Esophagus muscularis mucosa (tissue), 4 donors: ENCODE measurements around the gene GRIA4. TPM values are rescaled to one million over a fixed set of nuclear protein-coding genes. Genes with fewer than 3 reads are reported as not detected.
"Not testable (repeated sequence)": the region's sequence is repeated elsewhere in the genome, so short reads cannot be mapped to it uniquely, and the experiment has no call there.

Source experiments
- DNase-seq: peaks from one replicate; pipeline ENCODE4 v3.0.0-alpha.2; 2017; ENCODE audit errors: extremely low spot score
- H3K27ac ChIP-seq, 4 donors: fragments of 200-600 bp; sonication (generic); replicated peaks in 1 of 4; 1 replicate in 3 of 4; 2 replicates in 1 of 4; pipeline ENCODE4 v1.5.1; 2016 to 2019; ENCODE audit warnings: mild to moderate bottlenecking in 1 of 4
- H3K27me3 ChIP-seq, 4 donors: fragments of 200-600 bp; sonication (generic); one replicate each; pipeline versions ENCODE4 v1.5.1 to v1.6.0; 2016 to 2019
- H3K36me3 ChIP-seq, 4 donors: fragments of 200-600 bp; sonication (generic); one replicate each; pipeline ENCODE4 v1.5.1; 2016 to 2019
- H3K4me1 ChIP-seq, 4 donors: fragments of 200-600 bp; sonication (generic); one replicate each; pipeline ENCODE4 v1.5.1; 2016 to 2019
- H3K4me3 ChIP-seq, 4 donors: fragments of 200-600 bp; sonication (generic); 1 replicate in 2 of 4; 2 replicates in 2 of 4; pipeline ENCODE4 v1.5.1; 2016 to 2019; ENCODE audit warnings: mild to moderate bottlenecking in 4 of 4, moderate library complexity in 1 of 4
- H3K9me3 ChIP-seq, 4 donors: fragments of 200-600 bp; sonication (generic); 1 replicate in 3 of 4; 2 replicates in 1 of 4; pipeline ENCODE4 v1.5.1; 2016 to 2019
- CTCF ChIP-seq, 3 experiments: fragments of 200-600 bp in 2 of 3; fragments of 450-650 bp in 1 of 3; sonication (generic) in 2 of 3; IDR thresholded peaks; one replicate each; pipeline ENCODE4 v1.5.1; 2017 to 2019; ENCODE audit warnings: antibody characterized with exemption in 3 of 3, mild to moderate bottlenecking in 2 of 3, moderate library complexity in 1 of 3
- EP300 ChIP-seq: sonication (generic); formaldehyde crosslinking; IDR thresholded peaks from one replicate; pipeline ENCODE4 v1.6.1; 2017; ENCODE audit warnings: antibody characterized with exemption
- POLR2A ChIP-seq: fragments of 450-650 bp; IDR thresholded peaks from one replicate; pipeline ENCODE4 v1.6.1; 2017; ENCODE audit warnings: antibody characterized with exemption, moderate library complexity, mild to moderate bottlenecking, low read depth
- POLR2AphosphoS5 ChIP-seq, 2 donors: sonication (generic); formaldehyde crosslinking; IDR thresholded peaks; one replicate each; pipeline ENCODE4 v1.6.1; 2017; ENCODE audit warnings: antibody characterized with exemption in 2 of 2
- WGBS: methylation state at CpG from one replicate; pipeline ENCODE4 v1.1.5; 2018; 5-methylcytosine and 5-hydroxymethylcytosine counted together
- intact Hi-C: fragments of 100-400 bp; cut with DNase I; formaldehyde crosslinking; loops from one replicate; pipeline ENCODE4 v1.15.1; 2023
- total RNA-seq, 4 donors: library from RNA; depleted of rRNA; stranded (reverse); fragments of >200 nt; gene quantifications; one replicate each; pipeline versions ENCODE4 v1.1.0 to v1.2.1, GENCODE V29; 2016

Gene GRIA4
- total RNA-seq, 4 donors from 2014 or later = 0.33 TPM; not detected in 3

- WGBS = 91% methylated on average over 1 of the region's 1 CpG
- TF ChIP-seq EP300 (no peak), POLR2A (no peak), CTCF (IDR thresholded peaks at IDR 0.05) (no peak), POLR2AphosphoS5 (IDR thresholded peaks at IDR 0.05) (no peak)
- Histone ChIP-seq H3K9me3 (no peaks in the 10 kb centered on the region), H3K4me1 (no peaks in the 10 kb centered on the region), H3K27me3 (no peaks in the 10 kb centered on the region), H3K36me3 (no peaks in the 10 kb centered on the region), H3K4me3 (no peak overlapping the region), H3K27ac (no peak overlapping the region)
- intact Hi-C loops = no loop called here
- DNase-seq = no peak
These were observed 144.8 kb downstream of the GRIA4 start for GRCh38 chr11:105754716-105755115.

- H3K27me3 ChIP-seq = no peaks in the 10 kb centered on the region
- H3K4me3 ChIP-seq = no peak overlapping the region
- H3K9me3 ChIP-seq = no peaks in the 10 kb centered on the region
- DNase-seq = no peak
- intact Hi-C loops = no loop called here
- TF ChIP-seq EP300 = no peak
- TF ChIP-seq CTCF (IDR thresholded peaks at IDR 0.05) = no peak
- TF ChIP-seq POLR2AphosphoS5 (IDR thresholded peaks at IDR 0.05) = no peak
- TF ChIP-seq POLR2A = no peak
- no peaks in the 10 kb centered on the region for H3K36me3 ChIP-seq
- H3K4me1 ChIP-seq = no peaks in the 10 kb centered on the region
- 68% methylated on average over 6 of the region's 6 CpGs for WGBS
- H3K27ac ChIP-seq = no peak overlapping the region
These were observed 147.2 kb downstream of the GRIA4 start for GRCh38 chr11:105757107-105757506.

- WGBS = 75% methylated on average over 2 of the region's 2 CpGs
- Histone ChIP-seq H3K4me1 (no peaks in the 10 kb centered on the region), H3K27ac (no peak overlapping the region), H3K36me3 (no peaks in the 10 kb centered on the region), H3K4me3 (no peak overlapping the region), H3K9me3 (no peaks in the 10 kb centered on the region), H3K27me3 (no peaks in the 10 kb centered on the region)
- DNase-seq = no peak
- no peak for TF ChIP-seq EP300
- no peak for TF ChIP-seq CTCF (IDR thresholded peaks at IDR 0.05)
- TF ChIP-seq POLR2A = no peak
- no peak for TF ChIP-seq POLR2AphosphoS5 (IDR thresholded peaks at IDR 0.05)
- intact Hi-C loops = no loop called here
These were observed 153.7 kb downstream of the GRIA4 start for GRCh38 chr11:105763594-105763993.

- Histone ChIP-seq H3K9me3 (no peaks in the 10 kb centered on the region), H3K4me1 (no peaks in the 10 kb centered on the region), H3K27me3 (no peaks in the 10 kb centered on the region), H3K27ac (no peak overlapping the region), H3K36me3 (no peaks in the 10 kb centered on the region), H3K4me3 (no peak overlapping the region)
- intact Hi-C loops = no loop called here
- no peak for DNase-seq
- TF ChIP-seq POLR2AphosphoS5 (IDR thresholded peaks at IDR 0.05) (no peak), CTCF (IDR thresholded peaks at IDR 0.05) (no peak), POLR2A (no peak), EP300 (no peak)
These were observed 158.1 kb downstream of the GRIA4 start for GRCh38 chr11:105767931-105768330.

GRCh38 chr11:105769627-105770026 is 159.8 kb downstream of the GRIA4 start:
- Histone ChIP-seq H3K27me3 (no peaks in the 10 kb centered on the region), H3K4me1 (no peaks in the 10 kb centered on the region), H3K9me3 (no peaks in the 10 kb centered on the region), H3K4me3 (no peak overlapping the region), H3K36me3 (no peaks in the 10 kb centered on the region), H3K27ac (no peak overlapping the region)
- WGBS = 92% methylated on average over 2 of the region's 2 CpGs
- DNase-seq = no peak
- intact Hi-C loops = no loop called here
- TF ChIP-seq POLR2AphosphoS5 (IDR thresholded peaks at IDR 0.05) (no peak), EP300 (no peak), POLR2A (no peak), CTCF (IDR thresholded peaks at IDR 0.05) (no peak)

- H3K36me3 ChIP-seq, H3K9me3 ChIP-seq, H3K4me1 ChIP-seq, H3K4me3 ChIP-seq, H3K27ac ChIP-seq, intact Hi-C loops, H3K27me3 ChIP-seq, DNase-seq: not testable (repeated sequence)
- WGBS = 88% methylated on average over 3 of the region's 3 CpGs
These were observed 163.6 kb downstream of the GRIA4 start for GRCh38 chr11:105773452-105773851.
